Left renal cortex interstitium (tissue), 4 donors: ENCODE measurements around the gene ADGRE1. TPM values are rescaled to one million over a fixed set of nuclear protein-coding genes. Genes with fewer than 3 reads are reported as not detected.

Source experiments
- DNase-seq, 4 donors: peaks; one replicate each; pipeline ENCODE4 v3.0.0-alpha.2; 2013; ENCODE audit warnings: low read depth in 4 of 4, low spot score in 2 of 4, missing footprints in 1 of 4
- polyA plus RNA-seq, 4 donors: library from polyadenylated mRNA; unstranded; fragments of 120-200 nt; gene quantifications; one replicate each; pipeline ENCODE4 v1.2.1, GENCODE V29; 2013; ENCODE audit not compliant: insufficient read length in 4 of 4

ADGRE1 gene
- polyA plus RNA-seq, 4 donors: 0.08 to 0.16 (median 0.12) TPM

DNA sequence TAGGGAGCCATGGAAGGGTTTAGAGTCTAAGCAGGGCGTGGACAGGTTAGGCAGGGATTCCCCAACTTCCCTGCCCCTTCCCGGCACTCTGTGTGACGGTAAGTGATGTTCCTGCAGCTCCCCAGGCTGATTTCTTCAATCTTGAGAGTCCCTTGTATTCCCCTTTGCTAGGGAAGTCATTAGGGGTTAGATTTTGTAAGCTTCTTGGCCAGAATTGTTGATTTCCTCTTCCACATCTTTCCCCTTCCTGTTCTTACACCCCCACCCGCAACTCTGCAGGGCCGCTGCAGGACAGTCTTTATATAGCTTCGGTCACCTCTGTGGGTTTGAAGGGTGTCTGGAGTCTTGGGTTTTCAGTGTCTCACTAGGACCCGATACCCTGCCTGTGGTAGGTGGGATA is 10.6 kb upstream of the ADGRE1 start:
- DNase-seq: no peak

DNA sequence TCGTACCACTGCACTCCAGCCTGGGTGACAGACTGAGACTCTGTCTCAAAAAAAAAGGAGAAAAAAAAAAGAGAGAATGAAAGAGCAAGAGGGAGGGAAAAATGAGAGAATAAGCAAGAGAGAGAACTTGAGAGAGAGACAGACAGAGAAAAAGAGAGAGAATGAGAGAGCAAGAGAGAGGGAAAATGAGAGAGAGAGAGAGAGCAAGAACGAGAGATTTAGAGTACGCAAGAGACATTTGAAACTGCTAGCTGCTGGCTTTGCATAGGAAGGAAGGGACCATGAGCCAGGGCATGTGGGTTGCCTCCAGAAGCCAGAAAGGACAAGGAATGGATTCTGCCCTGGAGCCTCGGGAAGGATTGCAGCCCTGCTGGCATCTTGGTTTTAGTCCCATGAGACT is 9.6 kb upstream of the ADGRE1 start:
- no peak for DNase-seq

DNA sequence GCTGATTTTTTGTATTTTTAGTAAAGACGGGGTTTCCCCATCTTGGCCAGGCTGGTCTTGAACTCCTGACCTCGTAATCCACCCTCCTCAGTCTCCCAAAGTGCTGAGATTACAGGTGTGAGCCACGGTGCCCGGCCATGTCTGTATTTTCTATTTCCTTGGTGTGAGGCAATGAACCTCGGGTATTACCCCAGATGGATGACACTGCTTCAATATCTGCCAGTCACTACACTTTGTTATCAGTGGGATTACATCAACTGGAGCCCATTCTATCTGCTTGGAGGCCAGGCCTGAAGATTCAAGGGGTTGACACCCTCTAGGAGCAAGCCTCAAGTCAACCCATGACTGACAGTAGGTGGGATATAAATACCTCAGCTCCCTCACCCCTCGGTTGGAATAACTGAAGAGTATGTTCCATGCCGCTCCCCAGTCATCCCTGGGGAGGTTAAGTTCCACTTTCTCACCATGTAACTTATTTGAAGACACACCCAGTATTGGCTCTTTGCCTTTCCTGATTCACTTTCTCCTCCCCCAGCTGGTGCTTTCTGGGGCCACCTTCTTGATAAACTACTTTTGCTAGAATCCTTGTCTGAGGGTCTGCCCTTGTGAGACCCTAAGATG is 992 bp upstream of the ADGRE1 start:
- no peak for DNase-seq

DNA sequence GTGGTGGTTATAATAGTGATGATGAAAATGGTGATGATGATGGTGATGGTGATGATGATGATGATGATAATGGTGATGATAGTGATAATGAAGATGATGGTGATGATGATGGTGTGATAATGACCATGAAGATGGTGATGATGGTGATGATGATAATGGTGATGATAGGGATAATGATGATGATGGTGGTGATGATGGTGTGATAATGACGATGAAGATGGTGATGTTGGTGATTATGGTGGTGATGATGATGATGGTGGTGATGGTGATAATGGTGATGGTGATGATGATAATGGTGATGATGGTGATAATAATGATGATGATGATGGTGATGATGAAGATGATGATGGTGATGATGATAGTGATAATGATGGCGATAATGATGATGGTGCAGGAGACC is 1.6 kb downstream of the ADGRE1 start:
- no peak for DNase-seq

DNA sequence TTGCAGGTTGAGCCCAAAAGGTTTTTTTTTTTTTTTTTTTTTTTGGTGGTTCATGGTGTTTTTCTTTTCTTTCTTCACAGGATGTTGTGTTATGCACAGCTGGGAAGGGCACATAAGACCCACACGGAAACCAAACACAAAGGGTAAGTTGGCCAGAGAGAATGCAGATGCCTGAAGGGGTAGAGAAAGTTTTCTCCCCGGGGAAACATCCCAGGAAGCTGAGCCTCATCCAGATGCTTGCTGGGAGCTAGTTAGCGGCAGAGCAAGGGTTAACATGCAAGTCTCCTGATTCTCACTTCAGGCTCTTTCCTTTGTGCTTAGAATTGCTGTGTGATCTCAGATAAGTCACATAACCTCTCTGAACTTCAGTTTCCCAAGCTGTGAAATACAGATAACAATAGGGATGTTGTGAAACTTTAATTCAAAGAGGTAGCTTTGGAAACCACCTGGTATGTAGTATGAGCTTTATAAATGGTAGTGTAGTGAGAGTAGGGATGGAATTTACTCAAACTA is 3.1 kb downstream of the ADGRE1 start:
- DNase-seq: no peak

DNA sequence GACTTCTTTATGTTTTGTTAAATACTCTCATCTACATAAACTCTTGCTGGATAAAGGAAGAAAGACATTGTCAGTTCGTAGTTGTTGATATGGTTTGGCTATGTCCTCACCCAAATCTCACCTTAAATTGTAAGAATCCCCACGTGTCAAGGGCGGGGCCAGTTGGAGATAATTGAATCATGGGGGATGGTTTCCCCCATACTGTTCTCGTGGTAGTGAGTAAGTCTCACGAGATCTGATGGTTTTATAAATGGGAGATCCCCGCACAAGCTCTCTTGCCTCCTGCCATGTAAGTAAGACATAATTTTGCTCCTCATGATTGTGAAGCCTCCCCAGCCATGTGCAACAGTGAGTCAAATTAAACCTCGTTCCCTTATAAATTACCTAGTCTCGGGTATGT is 3.6 kb downstream of the ADGRE1 start:
- no peak for DNase-seq

DNA sequence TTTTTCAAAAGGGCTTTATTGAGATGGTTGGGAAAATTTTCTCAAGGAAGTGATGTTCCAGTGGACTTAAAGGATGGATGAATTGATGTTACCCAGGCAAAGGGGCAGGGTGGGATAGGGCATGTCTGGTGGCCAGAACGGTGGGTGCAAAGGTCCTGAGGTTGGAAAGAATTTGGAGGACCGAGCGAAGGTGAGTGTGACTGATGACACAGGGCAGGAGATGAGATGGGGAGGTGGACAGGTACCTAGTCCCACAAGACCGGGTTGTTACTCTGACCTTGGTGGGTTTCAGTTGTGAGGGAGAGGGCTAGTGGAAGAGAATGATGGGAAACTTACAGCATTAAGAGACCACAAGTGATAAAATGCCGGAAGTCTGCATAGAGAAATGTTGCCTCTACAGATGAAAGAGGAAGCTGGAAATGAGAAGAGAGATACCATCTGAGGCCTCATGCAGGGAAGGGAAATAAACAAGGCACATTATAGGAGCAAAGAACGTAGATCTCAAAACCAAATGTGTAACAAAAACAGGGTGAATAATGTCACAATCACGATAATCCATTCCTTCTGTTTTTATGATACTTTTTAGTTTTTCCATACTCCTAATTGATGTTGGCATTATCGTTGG is 4.5 kb downstream of the ADGRE1 start:
- no peak for DNase-seq

DNA sequence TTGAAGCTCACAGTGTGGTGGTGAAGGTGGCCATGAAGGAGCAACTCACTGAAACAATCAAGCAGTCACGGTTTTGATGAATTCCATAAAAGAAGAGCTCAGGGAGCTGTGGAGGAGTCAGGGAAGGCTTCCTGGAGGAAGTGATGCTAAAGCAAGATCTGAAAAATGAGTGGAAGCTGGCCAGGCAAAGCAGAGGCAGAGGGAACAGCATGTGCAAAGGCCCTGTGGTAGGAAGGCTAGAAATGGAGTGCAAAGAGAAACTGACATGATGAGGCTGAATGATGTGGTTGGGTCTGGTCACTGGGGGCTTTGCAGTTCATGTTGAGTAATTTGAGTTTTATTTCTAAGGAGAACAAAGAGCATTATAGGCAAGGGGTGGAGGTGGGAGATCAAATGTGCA is 6.9 kb downstream of the ADGRE1 start:
- no peak for DNase-seq

DNA sequence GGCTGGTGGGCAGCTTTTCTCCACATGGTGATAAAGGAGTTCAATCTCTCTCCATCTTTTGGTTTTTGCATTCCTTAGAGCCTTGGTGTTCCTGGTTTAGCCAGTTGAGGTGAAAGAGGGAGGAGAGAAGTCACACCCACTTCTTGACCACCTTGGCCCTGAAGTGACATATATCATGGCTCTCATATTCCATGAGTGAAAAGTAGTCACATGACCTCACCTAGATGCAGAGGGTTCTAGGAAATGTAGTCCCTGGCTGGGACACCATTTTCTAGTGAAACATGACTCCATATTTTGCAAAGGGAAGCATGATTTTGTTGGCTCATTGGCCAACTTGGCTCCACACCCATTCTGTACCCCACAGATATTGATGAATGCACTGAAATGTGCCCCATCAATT is 16.1 kb downstream of the ADGRE1 start:
- DNase-seq: no peak

DNA sequence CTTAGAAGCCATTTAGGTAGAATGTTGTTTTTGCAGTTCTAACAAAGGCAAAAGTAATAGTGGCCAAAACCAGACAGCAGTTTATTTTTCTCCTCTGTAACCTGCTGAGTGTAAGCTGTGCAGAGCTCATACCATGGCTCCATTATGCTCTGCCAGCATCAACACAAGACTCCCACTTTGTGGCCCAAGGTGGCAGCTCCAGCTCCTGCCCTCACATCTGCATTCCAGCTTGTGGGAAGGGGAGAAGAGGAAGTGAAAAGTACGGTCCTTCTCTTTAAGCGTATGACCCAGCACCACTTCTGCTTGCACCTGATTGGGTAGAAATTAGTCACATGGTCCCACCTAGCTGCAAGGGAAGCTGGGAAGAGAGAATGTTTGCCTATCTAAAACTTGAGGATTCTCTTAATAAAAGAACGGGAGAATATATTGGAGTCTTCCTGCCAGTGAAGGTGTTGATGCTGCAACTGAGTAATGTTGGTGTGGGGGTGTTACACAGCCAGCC is 19.2 kb downstream of the ADGRE1 start:
- no peak for DNase-seq

DNA sequence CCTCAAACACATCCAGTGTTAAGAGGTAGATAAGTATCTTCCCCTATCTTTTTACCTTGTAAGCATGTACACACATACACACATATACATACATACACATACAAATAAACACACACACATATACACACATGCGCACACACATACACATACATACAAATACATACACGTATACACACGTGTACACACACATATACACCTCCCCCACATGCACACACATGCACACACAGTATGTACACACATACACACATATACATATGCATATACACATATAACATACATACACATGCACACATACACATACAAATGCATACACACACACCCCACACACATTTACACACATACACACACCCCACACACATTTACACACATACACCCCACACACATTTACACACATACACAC is 24.1 kb downstream of the ADGRE1 start:
- no peak for DNase-seq

DNA sequence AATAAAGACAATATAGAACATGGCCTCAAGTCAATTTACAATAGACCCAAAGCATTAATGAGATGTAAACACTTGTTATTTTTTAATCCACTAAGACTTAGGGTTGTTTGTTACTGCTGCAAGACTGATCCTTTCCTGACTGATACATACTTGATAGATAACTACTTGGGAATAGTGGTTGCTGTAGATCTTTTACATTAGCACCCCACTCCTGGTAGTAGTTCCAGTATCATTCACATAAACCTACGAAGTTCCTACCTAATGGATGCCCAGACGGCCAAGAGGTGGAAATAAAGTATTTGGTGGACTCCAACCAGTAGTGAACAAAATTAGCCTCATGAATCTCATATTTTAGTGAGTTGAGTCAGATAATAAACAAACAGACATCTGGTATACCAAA is 26.9 kb downstream of the ADGRE1 start:
- no peak for DNase-seq

DNA sequence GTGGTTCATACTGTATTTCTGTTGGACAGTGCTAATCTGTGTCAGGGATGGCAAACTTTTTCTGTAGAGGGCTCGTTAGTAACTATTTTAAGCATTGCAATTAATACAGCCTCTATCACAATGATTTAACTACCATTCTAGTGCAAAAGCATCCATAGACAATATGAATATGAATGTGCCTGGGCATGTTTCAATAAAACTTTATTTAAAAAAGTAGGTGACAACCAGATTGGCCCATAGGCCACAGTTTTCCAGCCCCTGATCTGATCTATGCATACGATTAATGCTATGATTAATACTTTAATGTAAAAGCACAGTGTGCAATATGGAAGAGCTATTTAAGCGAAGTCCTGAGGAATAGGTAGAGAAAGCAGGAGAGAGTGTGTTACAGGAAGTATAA is 29.6 kb downstream of the ADGRE1 start:
- no peak for DNase-seq

DNA sequence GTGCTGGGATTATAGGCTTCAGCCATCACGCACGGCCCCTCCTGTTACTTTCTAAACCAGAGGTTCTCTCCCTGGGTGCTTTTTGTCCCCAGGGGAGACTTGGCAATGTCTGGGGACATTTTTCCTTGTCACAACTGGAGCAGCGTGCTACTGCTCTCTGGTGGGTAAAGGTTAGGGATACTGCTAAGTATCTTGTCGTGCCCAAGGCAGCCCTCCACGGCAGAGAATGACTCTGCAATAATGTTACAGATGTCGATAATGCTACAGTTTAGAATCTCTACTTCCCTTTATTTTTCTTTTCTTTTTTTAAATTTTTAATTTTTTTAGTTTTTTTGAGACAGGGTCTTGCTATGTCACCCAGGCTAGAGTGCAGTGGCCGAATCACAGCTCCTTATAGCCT is 38.0 kb downstream of the ADGRE1 start:
- no peak for DNase-seq

DNA sequence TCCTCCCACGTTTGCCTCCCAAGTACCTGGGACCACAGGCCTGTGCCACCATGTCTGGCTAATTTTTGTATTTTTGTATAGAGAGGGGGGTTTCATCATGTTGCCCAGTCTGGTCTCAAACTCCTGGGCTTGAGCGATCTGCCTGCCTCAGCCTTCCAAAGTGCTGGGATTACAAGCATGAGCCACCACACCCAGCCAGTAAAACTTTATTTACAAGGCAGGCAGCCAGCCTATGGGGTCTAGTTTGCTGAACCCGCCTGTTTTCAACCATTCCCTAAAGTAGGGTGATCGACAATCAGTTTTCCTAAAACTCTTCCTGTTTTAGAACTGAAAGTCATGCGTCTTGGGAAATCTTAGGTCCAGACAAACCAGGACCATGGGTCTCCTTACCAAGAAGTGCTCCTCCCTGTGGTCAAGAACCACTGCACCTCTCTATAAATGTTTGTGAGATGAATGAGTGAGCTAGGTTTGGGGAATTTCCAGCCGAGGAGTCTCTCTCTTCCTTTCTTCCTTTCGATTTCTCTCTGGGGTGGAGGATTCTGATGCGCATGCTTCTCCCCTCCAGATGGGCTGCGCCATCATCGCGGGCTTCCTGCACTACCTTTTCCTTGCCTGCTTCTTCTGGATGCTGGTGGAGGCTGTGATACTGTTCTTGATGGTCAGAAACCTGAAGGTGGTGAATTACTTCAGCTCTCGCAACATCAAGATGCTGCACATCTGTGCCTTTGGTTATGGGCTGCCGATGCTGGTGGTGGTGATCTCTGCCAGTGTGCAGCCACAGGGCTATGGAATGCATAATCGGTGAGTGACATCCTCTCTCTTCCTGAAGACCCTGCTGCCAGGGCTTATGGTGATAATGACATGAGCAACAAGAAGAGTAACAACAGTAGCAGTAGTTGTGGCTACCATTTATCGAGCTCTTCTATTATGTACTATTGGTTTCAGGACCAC is 38.7 kb downstream of the ADGRE1 start:
- DNase-seq: no peak

DNA sequence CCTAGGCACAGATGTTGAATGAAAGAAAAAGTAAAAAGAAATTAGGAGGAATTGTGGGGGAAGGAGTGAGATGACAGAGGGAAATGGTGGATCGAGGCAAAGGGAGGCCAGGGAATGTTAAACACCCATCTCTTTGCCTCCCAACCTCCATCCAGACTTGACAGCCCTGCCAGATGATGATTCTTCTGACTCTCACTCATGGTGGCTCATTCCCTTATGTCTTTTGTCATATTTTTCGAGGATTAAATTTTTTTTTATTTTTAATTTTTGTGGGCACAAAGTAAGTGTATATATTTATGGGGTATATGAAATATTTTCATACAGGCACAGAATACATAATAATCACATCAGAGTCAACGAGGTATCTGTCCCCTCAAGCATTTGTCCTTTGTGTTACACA is 42.8 kb downstream of the ADGRE1 start:
- no peak for DNase-seq

DNA sequence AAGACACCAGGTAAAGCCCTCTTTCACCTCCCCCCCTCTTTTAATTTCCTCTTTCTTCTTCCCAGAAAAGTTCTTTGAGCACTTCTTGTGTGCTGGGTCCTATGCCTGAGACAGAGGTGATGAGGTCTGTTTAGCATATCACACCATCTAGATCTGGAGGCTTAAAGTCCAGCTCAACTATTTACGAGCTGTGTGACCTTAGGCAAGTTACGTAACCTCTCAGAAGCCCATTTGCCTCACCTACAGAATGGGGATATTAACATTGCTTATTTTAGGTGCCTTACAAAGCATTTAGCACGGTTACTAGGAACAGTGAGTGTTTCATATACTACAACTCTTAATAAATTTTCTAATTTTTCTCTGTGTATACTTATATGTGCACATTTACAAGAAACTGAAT is 47.7 kb downstream of the ADGRE1 start:
- no peak for DNase-seq

DNA sequence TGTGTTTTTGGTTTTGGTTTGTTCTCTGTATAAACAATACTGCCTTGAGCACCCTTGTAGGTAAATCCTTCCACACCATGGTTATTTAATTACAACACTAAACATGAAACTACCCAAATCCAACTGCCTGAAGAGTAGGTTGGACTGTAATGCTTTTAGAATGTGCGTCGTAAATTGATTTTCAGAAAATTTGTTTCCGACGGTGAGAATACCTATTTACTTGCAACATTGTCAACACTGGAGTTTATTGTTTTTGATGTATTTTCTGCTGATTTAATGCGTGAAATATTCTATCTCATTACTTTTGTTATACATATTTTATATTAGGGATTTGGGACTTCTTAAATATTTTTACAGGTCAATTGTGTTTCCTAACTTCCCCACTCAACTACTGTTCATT is 48.2 kb downstream of the ADGRE1 start:
- DNase-seq: no peak

DNA sequence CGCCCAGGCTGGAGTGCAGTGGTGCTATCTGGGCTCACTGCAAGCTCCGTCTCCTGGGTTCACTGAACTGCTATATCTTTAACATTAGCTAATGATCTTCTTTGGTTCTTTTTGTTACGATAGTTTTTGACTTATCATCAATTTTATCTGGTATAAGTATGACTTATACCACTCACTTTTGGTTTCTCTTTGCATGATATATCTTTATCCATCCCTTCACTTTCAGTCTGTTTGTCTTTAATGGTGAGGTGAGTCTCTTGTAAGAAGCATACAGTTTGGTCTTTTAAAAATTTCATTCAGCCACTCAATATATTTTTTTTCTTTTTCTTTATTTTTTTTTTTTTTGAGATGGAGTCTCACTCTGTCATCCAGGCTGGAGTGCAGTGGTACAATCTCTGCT is 58.4 kb downstream of the ADGRE1 start:
- no peak for DNase-seq

DNA sequence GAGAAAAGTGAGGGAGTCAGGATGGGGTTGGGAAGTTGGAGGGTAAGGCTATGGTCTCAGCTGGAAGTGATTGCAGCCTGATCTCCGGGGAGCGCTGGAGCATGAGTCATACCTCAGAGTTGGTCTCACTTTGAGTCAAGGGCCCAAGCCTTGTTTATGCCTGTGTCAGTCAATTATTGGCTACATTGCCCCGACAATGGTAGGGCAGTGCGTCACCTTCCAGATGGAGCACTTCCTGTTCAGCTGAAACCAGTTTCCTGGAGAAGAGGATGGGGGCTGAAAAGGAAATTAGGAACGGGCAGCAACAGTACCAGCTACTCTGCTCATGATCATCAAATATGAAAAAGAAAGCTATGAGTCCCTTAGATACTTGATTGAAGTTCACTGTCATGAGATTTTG is 60.4 kb downstream of the ADGRE1 start:
- DNase-seq: no peak

DNA sequence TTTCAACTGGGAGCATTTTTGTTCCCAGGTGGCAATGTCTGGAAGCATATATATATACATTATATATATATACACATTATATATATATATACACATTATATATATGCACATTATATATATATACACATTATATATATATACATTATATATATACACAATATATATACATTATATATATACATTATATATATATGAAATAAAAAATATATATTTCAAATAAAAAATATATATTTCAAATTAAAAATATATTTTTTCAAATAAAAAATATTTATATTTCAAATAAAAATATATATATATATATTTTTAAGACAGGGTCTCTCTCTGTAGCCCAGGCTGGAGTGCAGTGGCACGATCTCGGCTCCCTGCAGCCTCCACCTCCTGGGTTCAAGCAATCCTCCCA is 61.5 kb downstream of the ADGRE1 start:
- DNase-seq: no peak
